HG03457 (cell line): ENCODE data around the gene SLC8A2.

ENCODE experiments used
- ATAC-seq: cut with Tn5 transposase; IDR thresholded peaks from one replicate; pipeline ENCODE4 v1.9.1; 2021; ENCODE audit warnings: moderate number of reproducible peaks; ENCODE audit not compliant: unreplicated experiment

SLC8A2 gene

GRCh38 chr19:47471733-47472457, at the start of gene SLC8A2:
Gene SLC8A2 (minus strand): TSS chr19:47471893. CDS start chr19:47466403, 5,490 bp downstream.
- no peak for ATAC-seq

GRCh38 chr19:47520839-47521238, 49.1 kb upstream of the SLC8A2 start:
- no peak for ATAC-seq

- ATAC-seq, result no peak
These were observed 48.7 kb upstream of the SLC8A2 start for GRCh38 chr19:47520343-47520806.

- ATAC-seq, result no peak
These were observed 47.2 kb upstream of the SLC8A2 start for GRCh38 chr19:47518854-47519253.

- peak; percentile 25 for ATAC-seq
These were observed 46.4 kb upstream of the SLC8A2 start for GRCh38 chr19:47518139-47518538.

GRCh38 chr19:47514869-47515588, 43.3 kb upstream of the SLC8A2 start, which contains the start of gene NAPA:
Gene NAPA (minus strand): TSS chr19:47515063. CDS start chr19:47514940, 123 bp downstream.
- peak; percentile 76 for ATAC-seq

GRCh38 chr19:47514151-47514868, 42.6 kb upstream of the SLC8A2 start:
- ATAC-seq, result no peak

- no peak for ATAC-seq
These were observed 41.2 kb upstream of the SLC8A2 start for GRCh38 chr19:47512948-47513319.

- ATAC-seq, result no peak
These were observed 40.7 kb upstream of the SLC8A2 start for GRCh38 chr19:47512183-47512947.

GRCh38 chr19:47511681-47512080, 40.0 kb upstream of the SLC8A2 start:
- ATAC-seq, result no peak

- no peak for ATAC-seq
These were observed 39.4 kb upstream of the SLC8A2 start for GRCh38 chr19:47511128-47511517.

- ATAC-seq, result no peak
These were observed 38.9 kb upstream of the SLC8A2 start for GRCh38 chr19:47510516-47511127.

- no peak for ATAC-seq
These were observed 38.3 kb upstream of the SLC8A2 start for GRCh38 chr19:47509973-47510372.

- no peak for ATAC-seq
These were observed 37.6 kb upstream of the SLC8A2 start for GRCh38 chr19:47509170-47509847.

- ATAC-seq, result no peak
These were observed 37.0 kb upstream of the SLC8A2 start for GRCh38 chr19:47508721-47509120.

- ATAC-seq, result no peak
These were observed 36.3 kb upstream of the SLC8A2 start for GRCh38 chr19:47507924-47508553.

GRCh38 chr19:47507012-47507411, 35.3 kb upstream of the SLC8A2 start:
- no peak for ATAC-seq

GRCh38 chr19:47506459-47506858, 34.8 kb upstream of the SLC8A2 start:
- no peak for ATAC-seq

GRCh38 chr19:47505506-47505905, 33.8 kb upstream of the SLC8A2 start:
- ATAC-seq, result no peak

- ATAC-seq, result no peak
These were observed 32.1 kb upstream of the SLC8A2 start for GRCh38 chr19:47503826-47504150.
